Stomach (tissue), 4 donors: ENCODE results near the gene FNDC8.

Source experiments
- EP300 ChIP-seq: sonication (generic); formaldehyde crosslinking; IDR thresholded peaks from one replicate; pipeline ENCODE4 v1.6.1; 2017; ENCODE audit warnings: antibody characterized with exemption
- POLR2A ChIP-seq, 4 donors: fragments of 450-650 bp; IDR thresholded peaks; one replicate each; pipeline ENCODE4 v1.6.1; 2016; ENCODE audit warnings: antibody characterized with exemption in 4 of 4, control low read depth in 2 of 4, mild to moderate bottlenecking in 1 of 4, moderate library complexity in 1 of 4
- POLR2AphosphoS5 ChIP-seq, 3 donors: sonication (generic); formaldehyde crosslinking; IDR thresholded peaks; one replicate each; pipeline ENCODE4 v1.6.1; 2016; ENCODE audit warnings: antibody characterized with exemption in 3 of 3
- TF ChIP-seq, protein P1 (sequence below), 7 experiments: fragments of 450-650 bp in 4 of 7; fragments of 200-600 bp in 3 of 7; sonication (generic) in 3 of 7; IDR thresholded peaks; one replicate each; pipeline ENCODE4 v1.5.1; 2016 to 2019; ENCODE audit warnings: antibody characterized with exemption in 7 of 7, control low read depth in 2 of 7, mild to moderate bottlenecking in 1 of 7

DNA sequence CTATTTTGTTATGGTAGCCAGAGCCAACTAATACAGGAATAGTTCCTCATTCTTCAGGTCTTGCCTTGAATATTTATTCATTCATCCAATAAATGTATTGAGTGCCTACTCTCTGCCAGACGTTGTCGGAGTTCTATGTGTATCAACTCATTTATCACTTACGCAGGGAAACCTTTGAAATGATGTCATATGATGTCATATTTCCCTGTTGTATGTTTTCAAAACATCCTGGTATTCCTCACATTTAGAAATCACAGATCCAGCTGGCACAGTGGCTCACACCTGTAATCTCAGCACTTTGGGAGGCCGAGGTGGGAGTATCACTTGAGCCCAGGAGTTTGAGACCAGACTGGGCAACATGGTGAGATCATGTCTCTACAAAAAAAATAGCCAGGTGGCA lies 23.4 kb downstream of the FNDC8 start:
- TF ChIP-seq EP300, result no peak
- TF ChIP-seq POLR2A (IDR thresholded peaks at IDR 0.05), result no peak
- TF ChIP-seq, protein P1, sequence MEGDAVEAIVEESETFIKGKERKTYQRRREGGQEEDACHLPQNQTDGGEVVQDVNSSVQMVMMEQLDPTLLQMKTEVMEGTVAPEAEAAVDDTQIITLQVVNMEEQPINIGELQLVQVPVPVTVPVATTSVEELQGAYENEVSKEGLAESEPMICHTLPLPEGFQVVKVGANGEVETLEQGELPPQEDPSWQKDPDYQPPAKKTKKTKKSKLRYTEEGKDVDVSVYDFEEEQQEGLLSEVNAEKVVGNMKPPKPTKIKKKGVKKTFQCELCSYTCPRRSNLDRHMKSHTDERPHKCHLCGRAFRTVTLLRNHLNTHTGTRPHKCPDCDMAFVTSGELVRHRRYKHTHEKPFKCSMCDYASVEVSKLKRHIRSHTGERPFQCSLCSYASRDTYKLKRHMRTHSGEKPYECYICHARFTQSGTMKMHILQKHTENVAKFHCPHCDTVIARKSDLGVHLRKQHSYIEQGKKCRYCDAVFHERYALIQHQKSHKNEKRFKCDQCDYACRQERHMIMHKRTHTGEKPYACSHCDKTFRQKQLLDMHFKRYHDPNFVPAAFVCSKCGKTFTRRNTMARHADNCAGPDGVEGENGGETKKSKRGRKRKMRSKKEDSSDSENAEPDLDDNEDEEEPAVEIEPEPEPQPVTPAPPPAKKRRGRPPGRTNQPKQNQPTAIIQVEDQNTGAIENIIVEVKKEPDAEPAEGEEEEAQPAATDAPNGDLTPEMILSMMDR (IDR thresholded peaks at IDR 0.05), result no peak
- TF ChIP-seq POLR2AphosphoS5 (IDR thresholded peaks at IDR 0.05), result no peak
